DND-41 (cell line): Measurements from ENCODE around the gene WDR77.

Source experiments
- ATAC-seq: fragments of 200-7000 bp; cut with Tn5 transposase; 3 replicates; pipeline ENCODE4 v1.9.1; 2021; ENCODE audit warnings: low read depth; ENCODE audit not compliant: insufficient read depth
- DNase-seq: peaks from one replicate; pipeline ENCODE4 v3.0.0-alpha.2; 2020
- H2AFZ ChIP-seq: 2 replicates; pipeline ENCODE4 v1.6.0; 2012; ENCODE audit warnings: low read depth, low read length
- H3K27ac ChIP-seq: 2 replicates; pipeline ENCODE4 v1.5.1; 2012; ENCODE audit warnings: low read length, inconsistent platforms
- H3K27me3 ChIP-seq: fragments of 200-600 bp; sonication (generic); 2 replicates; pipeline ENCODE4 v1.6.0; 2012; ENCODE audit warnings: low read length, mild to moderate bottlenecking, inconsistent platforms; ENCODE audit not compliant: insufficient read depth, poor library complexity
- H3K36me3 ChIP-seq: 2 replicates; pipeline ENCODE4 v1.5.1; 2012; ENCODE audit warnings: low read length, inconsistent platforms; ENCODE audit not compliant: insufficient read depth
- H3K4me1 ChIP-seq: 2 replicates; pipeline ENCODE4 v1.5.1; 2012; ENCODE audit warnings: mild to moderate bottlenecking, low read length; ENCODE audit not compliant: insufficient read depth
- H3K4me2 ChIP-seq: 2 replicates; pipeline ENCODE4 v1.6.0; 2012; ENCODE audit warnings: mild to moderate bottlenecking, moderate library complexity, low read length, inconsistent platforms; ENCODE audit not compliant: insufficient read depth
- H3K4me3 ChIP-seq, 2 experiments: fragments of 200-600 bp in 1 of 2; shearing (Covaris generic) in 1 of 2; 2 replicates each; pipeline ENCODE4 v1.5.1; 2012 to 2016; ENCODE audit warnings: inconsistent platforms in 2 of 2, low read length in 2 of 2, mild to moderate bottlenecking in 2 of 2, low read depth in 1 of 2, moderate library complexity in 1 of 2
- H3K79me2 ChIP-seq: 2 replicates; pipeline ENCODE4 v1.6.0; 2012; ENCODE audit warnings: low read length, inconsistent platforms; ENCODE audit not compliant: insufficient read depth
- H3K9ac ChIP-seq: 2 replicates; pipeline ENCODE4 v1.6.0; 2012; ENCODE audit warnings: low read depth, mild to moderate bottlenecking, inconsistent platforms, low read length, moderate library complexity
- H3K9me3 ChIP-seq: 2 replicates; pipeline ENCODE4 v1.5.1; 2012; ENCODE audit warnings: low read length, moderate library complexity, mild to moderate bottlenecking, inconsistent platforms; ENCODE audit not compliant: insufficient read depth, severe bottlenecking
- H4K20me1 ChIP-seq: 2 replicates; pipeline ENCODE4 v1.6.0; 2012; ENCODE audit warnings: low read length; ENCODE audit not compliant: insufficient read depth
- EZH2 ChIP-seq: IDR thresholded peaks from 3 replicates; pipeline ENCODE4 v1.6.1; 2012; ENCODE audit warnings: borderline replicate concordance, low read depth, mild to moderate bottlenecking, moderate library complexity, low read length, inconsistent platforms; ENCODE audit not compliant: severe bottlenecking
- TF ChIP-seq, protein P1 (sequence below): IDR thresholded peaks from 2 replicates; pipeline ENCODE4 v1.5.1; 2012; ENCODE audit warnings: borderline replicate concordance, low read length, moderate library complexity, mild to moderate bottlenecking; ENCODE audit not compliant: poor library complexity, severe bottlenecking; ENCODE audit errors: extremely low read depth

Gene WDR77

DNA sequence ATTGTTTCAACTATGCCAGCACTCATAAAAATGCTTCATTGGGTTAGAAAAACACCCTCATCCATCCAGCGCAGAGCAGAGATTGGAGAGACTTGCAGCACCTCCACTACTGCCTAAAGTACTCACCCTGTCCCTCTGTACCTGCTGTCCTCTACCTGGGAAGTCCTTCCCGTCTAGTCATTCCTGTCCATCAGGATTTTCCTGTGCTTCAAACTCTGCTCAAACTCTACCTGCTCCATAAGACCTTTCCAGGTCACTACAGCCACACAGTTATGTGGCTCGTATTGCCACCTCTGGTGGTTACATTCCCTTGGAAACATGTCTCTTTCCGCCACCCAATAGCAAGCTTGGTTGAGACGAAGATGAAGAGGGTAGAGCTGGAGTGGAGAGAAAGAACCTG is 28.7 kb downstream of the WDR77 start:
- no peaks in the 10 kb centered on the region for H3K27me3 ChIP-seq
- ATAC-seq (no peak), DNase-seq (no peak)
- no peak overlapping the region for H3K9ac ChIP-seq
- no peaks in the 10 kb centered on the region for H3K36me3 ChIP-seq
- no peaks in the 10 kb centered on the region for H4K20me1 ChIP-seq
- H3K4me2 ChIP-seq: no peak overlapping the region
- no peak overlapping the region for H3K4me3 ChIP-seq
- H3K9me3 ChIP-seq: no peaks in the 10 kb centered on the region
- no peak overlapping the region for H3K27ac ChIP-seq
- TF ChIP-seq, protein P1, sequence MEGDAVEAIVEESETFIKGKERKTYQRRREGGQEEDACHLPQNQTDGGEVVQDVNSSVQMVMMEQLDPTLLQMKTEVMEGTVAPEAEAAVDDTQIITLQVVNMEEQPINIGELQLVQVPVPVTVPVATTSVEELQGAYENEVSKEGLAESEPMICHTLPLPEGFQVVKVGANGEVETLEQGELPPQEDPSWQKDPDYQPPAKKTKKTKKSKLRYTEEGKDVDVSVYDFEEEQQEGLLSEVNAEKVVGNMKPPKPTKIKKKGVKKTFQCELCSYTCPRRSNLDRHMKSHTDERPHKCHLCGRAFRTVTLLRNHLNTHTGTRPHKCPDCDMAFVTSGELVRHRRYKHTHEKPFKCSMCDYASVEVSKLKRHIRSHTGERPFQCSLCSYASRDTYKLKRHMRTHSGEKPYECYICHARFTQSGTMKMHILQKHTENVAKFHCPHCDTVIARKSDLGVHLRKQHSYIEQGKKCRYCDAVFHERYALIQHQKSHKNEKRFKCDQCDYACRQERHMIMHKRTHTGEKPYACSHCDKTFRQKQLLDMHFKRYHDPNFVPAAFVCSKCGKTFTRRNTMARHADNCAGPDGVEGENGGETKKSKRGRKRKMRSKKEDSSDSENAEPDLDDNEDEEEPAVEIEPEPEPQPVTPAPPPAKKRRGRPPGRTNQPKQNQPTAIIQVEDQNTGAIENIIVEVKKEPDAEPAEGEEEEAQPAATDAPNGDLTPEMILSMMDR: no peak
- no peak for TF ChIP-seq EZH2
- no peak overlapping the region for H2AFZ ChIP-seq
- no peaks in the 10 kb centered on the region for H3K4me1 ChIP-seq
- no peaks in the 10 kb centered on the region for H3K79me2 ChIP-seq

DNA sequence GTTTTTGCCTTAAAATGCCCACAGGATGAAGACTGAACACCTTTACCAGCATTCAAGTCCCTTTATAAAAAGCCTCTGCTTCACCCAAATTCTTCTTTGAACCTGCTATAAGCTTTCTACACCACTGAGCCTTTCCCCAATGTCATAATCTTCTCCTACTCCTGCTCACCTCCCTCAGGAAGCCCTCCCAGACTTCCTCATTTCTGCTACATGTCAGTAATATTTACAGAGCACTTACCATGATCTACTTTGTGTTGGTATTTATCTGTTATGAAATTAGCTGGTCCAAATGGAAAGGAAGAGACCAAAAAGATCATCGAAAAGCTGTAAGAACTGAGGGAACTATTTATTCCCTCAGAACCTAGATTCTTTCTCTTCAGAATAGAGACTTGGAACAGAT is 30.0 kb downstream of the WDR77 start:
- Histone ChIP-seq H3K4me2 (no peak overlapping the region), H3K79me2 (no peaks in the 10 kb centered on the region), H3K4me3 (no peak overlapping the region), H3K9ac (no peak overlapping the region), H3K36me3 (no peaks in the 10 kb centered on the region), H3K27me3 (no peaks in the 10 kb centered on the region), H4K20me1 (no peaks in the 10 kb centered on the region), H2AFZ (no peak overlapping the region), H3K4me1 (no peaks in the 10 kb centered on the region), H3K27ac (no peak overlapping the region), H3K9me3 (no peaks in the 10 kb centered on the region)
- DNase-seq (no peak), ATAC-seq (no peak)
- no peak for TF ChIP-seq EZH2
- TF ChIP-seq, protein P1: no peak

DNA sequence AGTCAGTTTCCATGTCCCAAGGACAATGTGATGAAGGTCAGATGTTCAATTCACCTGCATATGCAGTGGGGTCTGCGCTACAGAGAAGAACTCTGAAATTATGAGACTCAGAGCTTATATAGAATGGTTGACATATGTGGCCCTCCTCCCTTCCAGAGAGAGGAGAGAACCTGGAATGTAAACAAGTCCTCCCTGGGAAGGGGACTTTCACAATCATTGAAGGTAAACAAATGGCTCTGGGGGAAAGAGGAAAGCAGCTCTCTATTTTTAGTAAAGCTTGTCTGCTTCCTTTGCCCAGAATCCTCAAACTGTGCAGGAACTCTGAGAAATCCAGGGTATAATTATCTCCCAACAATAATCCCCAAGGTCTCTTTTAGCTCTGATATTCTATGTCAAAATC is 31.3 kb downstream of the WDR77 start:
- Histone ChIP-seq H3K4me3 (no peak overlapping the region), H3K4me2 (no peak overlapping the region), H4K20me1 (no peaks in the 10 kb centered on the region), H3K9me3 (no peaks in the 10 kb centered on the region), H3K27me3 (no peaks in the 10 kb centered on the region), H3K79me2 (no peaks in the 10 kb centered on the region), H2AFZ (no peak overlapping the region), H3K4me1 (no peaks in the 10 kb centered on the region), H3K36me3 (no peaks in the 10 kb centered on the region), H3K27ac (no peak overlapping the region), H3K9ac (no peak overlapping the region)
- no peak for TF ChIP-seq EZH2
- TF ChIP-seq, protein P1: no peak
- DNase-seq (no peak), ATAC-seq (no peak)

GRCh38 chr1:111415461-111415860 is 33.6 kb downstream of the WDR77 start:
- DNase-seq (no peak), ATAC-seq (no peak)
- H4K20me1 ChIP-seq: no peaks in the 10 kb centered on the region
- H3K9ac ChIP-seq: no peak overlapping the region
- H2AFZ ChIP-seq: no peak overlapping the region
- no peak overlapping the region for H3K4me2 ChIP-seq
- no peaks in the 10 kb centered on the region for H3K36me3 ChIP-seq
- no peaks in the 10 kb centered on the region for H3K4me1 ChIP-seq
- TF ChIP-seq EZH2: no peak
- TF ChIP-seq, protein P1: no peak
- H3K79me2 ChIP-seq: no peaks in the 10 kb centered on the region
- no peak overlapping the region for H3K4me3 ChIP-seq
- H3K27me3 ChIP-seq: no peaks in the 10 kb centered on the region
- no peaks in the 10 kb centered on the region for H3K9me3 ChIP-seq
- H3K27ac ChIP-seq: no peak overlapping the region
